Urinary bladder (tissue), 4 donors: ENCODE results near the gene TNRC6B. TPM values are rescaled to one million over a fixed set of nuclear protein-coding genes. Genes with fewer than 3 reads are reported as not detected.
"Not testable (repeated sequence)": the region's sequence is repeated elsewhere in the genome, so short reads cannot be mapped to it uniquely, and the experiment has no call there.

Experiments used
- DNase-seq: peaks from one replicate; pipeline ENCODE4 v3.0.0-alpha.2; 2015; ENCODE audit errors: extremely low spot score
- H3K27ac ChIP-seq: one replicate; pipeline ENCODE4 v1.5.1; 2013; ENCODE audit warnings: low read depth, mild to moderate bottlenecking, moderate library complexity
- H3K36me3 ChIP-seq: one replicate; pipeline ENCODE4 v1.6.1; 2013; ENCODE audit warnings: mild to moderate bottlenecking, moderate library complexity; ENCODE audit not compliant: insufficient read depth
- H3K4me1 ChIP-seq: one replicate; pipeline ENCODE4 v1.6.1; 2013; ENCODE audit warnings: mild to moderate bottlenecking, moderate library complexity; ENCODE audit not compliant: insufficient read depth
- H3K4me3 ChIP-seq: one replicate; pipeline ENCODE4 v1.5.1; 2013; ENCODE audit warnings: low read depth, low read length
- WGBS: extraction: QIAGEN DNeasy Blood & Tissue Kit; methylation state at CpG from one replicate; pipeline ENCODE4 v1.1.7; 2013; 5-methylcytosine and 5-hydroxymethylcytosine counted together
- polyA plus RNA-seq: library from polyadenylated mRNA; stranded (reverse); fragments of 200-250 nt; gene quantifications from one replicate; pipeline ENCODE4 v1.2.3, GENCODE V29; 2013
- total RNA-seq: library from RNA; depleted of rRNA; stranded (reverse); fragments of >200 nt; gene quantifications from one replicate; pipeline ENCODE4 v1.2.3, GENCODE V29; 2014
- donor health status: healthy with polysubstance abuse.
- donor health status: healthy.

TNRC6B gene
- total and polyA plus RNA-seq, 2 donors, result 4.7 to 60.4 TPM

GRCh38 chr22:40212121-40212520 lies 34.4 kb downstream of the TNRC6B start:
- Histone ChIP-seq H3K27ac (no peak overlapping the region), H3K36me3 (no peaks in the 10 kb centered on the region), H3K4me1 (no peaks in the 10 kb centered on the region), H3K4me3 (no peak overlapping the region)
- WGBS, result 25% methylated on average over 2 of the region's 2 CpGs
- no peak for DNase-seq

DNA sequence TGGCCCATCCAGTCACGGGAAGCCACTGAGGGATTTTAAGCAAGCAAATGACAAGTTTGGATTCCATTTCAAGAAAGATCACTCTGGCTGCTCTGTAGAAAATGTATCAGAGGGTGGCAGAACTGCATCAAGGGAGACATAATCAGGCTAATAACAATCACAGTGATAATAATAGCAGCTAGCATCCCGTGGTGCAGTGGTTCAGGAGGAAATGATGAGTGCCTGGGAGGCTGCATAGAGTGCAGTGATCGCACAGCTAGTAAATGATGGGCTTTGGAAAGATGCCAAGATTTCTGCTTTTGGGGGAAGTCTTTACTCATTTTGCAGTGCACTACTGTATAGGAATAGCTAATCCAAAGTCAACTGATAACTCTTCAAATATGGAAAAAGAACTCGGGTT lies 35.8 kb downstream of the TNRC6B start:
- 26% methylated on average over 4 of the region's 4 CpGs for WGBS
- no peak for DNase-seq
- Histone ChIP-seq H3K36me3 (no peaks in the 10 kb centered on the region), H3K4me1 (no peaks in the 10 kb centered on the region), H3K27ac (no peak overlapping the region), H3K4me3 (no peak overlapping the region)

DNA sequence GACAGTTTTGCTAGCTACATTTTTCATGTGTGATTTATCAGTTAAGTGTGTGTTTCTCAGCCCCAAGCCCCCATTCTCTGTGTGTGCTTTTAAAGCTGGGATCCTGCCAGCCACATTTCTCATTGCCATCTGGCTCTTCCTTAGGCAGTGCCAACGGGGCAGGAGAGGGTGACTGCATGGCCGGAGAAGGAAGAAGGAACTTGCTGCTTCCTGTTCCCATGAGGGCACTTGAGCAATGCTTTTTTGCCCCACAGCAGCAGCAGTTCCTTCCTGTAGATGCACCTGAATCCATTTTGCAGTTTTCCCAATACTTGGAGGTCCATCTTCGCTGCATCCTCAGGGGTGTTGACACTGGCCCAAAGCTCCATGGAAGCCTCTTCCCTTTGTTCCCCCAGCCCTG lies 37.5 kb downstream of the TNRC6B start:
- 86% methylated on average over 3 of the region's 3 CpGs for WGBS
- H3K36me3 ChIP-seq, result no peaks in the 10 kb centered on the region
- no peak for DNase-seq
- no peak overlapping the region for H3K4me3 ChIP-seq
- no peak overlapping the region for H3K27ac ChIP-seq
- H3K4me1 ChIP-seq, result no peaks in the 10 kb centered on the region

GRCh38 chr22:40216041-40216756 lies 38.5 kb downstream of the TNRC6B start:
- WGBS, result 91% methylated on average over 11 of the region's 11 CpGs
- no peak overlapping the region for H3K27ac ChIP-seq

DNA sequence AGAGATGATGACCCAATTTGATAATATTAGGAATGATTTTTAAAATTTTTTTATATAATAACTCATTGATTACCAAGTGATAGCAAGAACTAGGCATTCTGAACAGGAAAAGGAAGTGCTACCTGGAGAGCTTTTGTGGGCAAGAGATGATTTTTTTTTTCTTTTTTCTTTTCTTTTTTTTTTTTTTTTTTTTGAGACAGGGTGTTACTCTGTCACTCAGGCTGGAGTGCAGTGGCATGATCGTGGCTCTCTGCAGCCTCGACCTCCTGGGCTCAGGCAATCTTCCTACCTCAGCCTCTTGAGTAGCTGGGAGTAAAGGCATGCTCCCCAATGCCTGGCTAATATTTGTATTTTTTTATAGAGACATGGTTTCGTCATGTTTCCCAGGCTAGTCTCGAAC lies 40.4 kb downstream of the TNRC6B start:
- 81% methylated on average over 4 of the region's 4 CpGs for WGBS
- Histone ChIP-seq H3K4me1 (no peaks in the 10 kb centered on the region), H3K4me3 (no peak overlapping the region), H3K27ac (no peak overlapping the region), H3K36me3 (no peaks in the 10 kb centered on the region)
- no peak for DNase-seq

More at GRCh38 chr22:40216041-40216756, 38.5 kb downstream of the TNRC6B start:
- Histone ChIP-seq H3K4me1 (no peaks in the 10 kb centered on the region), H3K36me3 (no peaks in the 10 kb centered on the region), H3K4me3 (no peak overlapping the region)
- no peak for DNase-seq

DNA sequence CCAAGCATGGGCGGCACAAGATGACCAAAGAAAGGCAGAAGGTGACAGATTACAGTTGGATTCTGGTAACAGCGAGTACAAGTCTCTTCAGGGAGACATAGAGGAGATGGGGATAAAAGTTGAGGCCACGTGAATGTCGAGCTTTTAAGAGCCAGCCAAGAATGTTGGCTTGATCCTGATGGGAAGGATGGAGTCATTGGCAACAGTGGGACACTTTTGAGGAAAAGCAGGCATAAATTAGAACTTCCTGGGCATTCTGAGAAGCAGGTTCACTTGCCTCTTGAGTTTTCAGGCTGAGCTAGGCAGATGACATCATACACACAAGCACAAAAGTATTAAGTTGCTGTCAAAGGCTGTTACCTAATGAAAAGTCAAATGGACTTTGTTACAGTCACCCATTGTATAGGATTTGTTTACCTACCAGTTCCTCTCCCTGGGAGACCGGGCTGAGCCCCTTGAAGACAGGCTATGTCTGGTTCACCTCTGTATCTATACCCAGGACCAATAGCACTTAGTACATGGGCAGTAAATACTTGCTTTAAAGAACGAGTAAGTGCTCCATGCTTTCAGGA lies 41.1 kb downstream of the TNRC6B start:
- 56% methylated on average over 6 of the region's 6 CpGs for WGBS
- Histone ChIP-seq H3K27ac (no peak overlapping the region), H3K4me1 (no peaks in the 10 kb centered on the region)

DNA sequence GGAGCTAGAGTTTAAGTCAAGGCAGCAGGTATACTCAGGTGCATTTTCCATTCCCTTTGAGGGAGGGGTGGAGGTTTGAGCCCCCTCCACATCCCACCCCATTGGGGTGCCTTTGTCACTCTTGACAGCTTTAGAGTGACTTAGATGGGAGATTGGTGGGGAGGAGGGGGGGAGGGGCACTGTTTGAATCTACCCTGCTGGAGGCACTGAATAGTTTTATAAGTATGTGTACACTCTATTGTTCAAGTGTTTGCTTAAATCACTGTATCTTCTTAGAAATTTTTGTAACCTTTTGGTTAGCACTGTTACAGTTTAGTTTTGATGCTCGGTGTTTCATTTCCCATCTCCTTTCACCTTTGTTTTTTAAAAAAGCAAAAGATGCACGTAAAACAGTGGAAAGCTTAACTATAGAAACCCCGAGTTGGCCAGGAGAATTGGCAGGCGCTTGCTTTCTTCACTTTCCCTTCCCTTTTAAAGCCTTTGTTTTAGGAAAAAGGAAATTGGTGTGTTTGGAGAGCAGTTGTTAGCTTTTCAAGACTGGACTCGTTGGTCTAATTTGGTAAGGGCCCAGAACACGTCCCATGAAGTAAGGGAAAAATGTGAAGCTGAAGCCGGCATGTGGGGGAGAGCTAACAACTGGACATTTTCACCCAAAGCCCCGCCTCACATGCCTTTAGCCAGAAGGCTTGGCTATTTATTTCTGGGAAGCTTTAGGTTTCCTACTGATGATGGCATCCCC lies 42.8 kb downstream of the TNRC6B start:
- no peak for DNase-seq
- WGBS, result 17% methylated on average over 8 of the region's 8 CpGs
- Histone ChIP-seq H3K4me1 (no peaks in the 10 kb centered on the region), H3K4me3 (no peak overlapping the region), H3K27ac (no peak overlapping the region), H3K36me3 (no peaks in the 10 kb centered on the region)

More for the DNA sequence above, 41.1 kb downstream of the TNRC6B start:
- DNase-seq, result no peak
- H3K36me3 ChIP-seq, result no peaks in the 10 kb centered on the region
- H3K4me3 ChIP-seq, result no peak overlapping the region

GRCh38 chr22:40221055-40221414 lies 43.3 kb downstream of the TNRC6B start:
- no peak for DNase-seq
- Histone ChIP-seq H3K4me3 (no peak overlapping the region), H3K4me1 (no peaks in the 10 kb centered on the region), H3K36me3 (no peaks in the 10 kb centered on the region), H3K27ac (no peak overlapping the region)
- WGBS, result 59% methylated on average over 5 of the region's 5 CpGs

DNA sequence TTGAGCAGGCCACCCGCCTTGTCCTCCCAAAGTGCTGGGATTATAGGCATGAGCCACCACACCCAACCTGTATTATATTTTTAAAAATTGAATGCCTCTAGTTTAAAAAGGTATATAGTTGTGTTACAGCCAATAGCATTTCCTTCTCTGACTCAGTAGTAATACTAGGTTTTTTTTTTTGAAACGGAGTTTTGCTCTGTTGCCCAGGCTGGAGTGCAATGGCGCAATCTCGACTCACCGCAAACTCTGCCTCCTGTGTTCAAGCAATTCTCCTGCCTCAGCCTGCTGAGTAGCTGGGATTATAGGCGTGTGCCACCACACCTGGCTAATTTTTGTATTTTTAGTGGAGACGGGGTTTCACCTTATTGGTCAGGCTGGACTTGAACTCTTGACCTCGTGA lies 45.3 kb downstream of the TNRC6B start:
- not testable (repeated sequence) for H3K36me3 ChIP-seq, H3K4me3 ChIP-seq, H3K27ac ChIP-seq, DNase-seq, H3K4me1 ChIP-seq
- WGBS, result 92% methylated on average over 8 of the region's 8 CpGs

GRCh38 chr22:40224702-40225101 lies 47.0 kb downstream of the TNRC6B start:
- no peaks in the 10 kb centered on the region for H3K36me3 ChIP-seq
- 83% methylated on average over 6 of the region's 6 CpGs for WGBS
- H3K27ac ChIP-seq, result no peak overlapping the region
- no peak for DNase-seq
- H3K4me1 ChIP-seq, result no peaks in the 10 kb centered on the region
- H3K4me3 ChIP-seq, result no peak overlapping the region

DNA sequence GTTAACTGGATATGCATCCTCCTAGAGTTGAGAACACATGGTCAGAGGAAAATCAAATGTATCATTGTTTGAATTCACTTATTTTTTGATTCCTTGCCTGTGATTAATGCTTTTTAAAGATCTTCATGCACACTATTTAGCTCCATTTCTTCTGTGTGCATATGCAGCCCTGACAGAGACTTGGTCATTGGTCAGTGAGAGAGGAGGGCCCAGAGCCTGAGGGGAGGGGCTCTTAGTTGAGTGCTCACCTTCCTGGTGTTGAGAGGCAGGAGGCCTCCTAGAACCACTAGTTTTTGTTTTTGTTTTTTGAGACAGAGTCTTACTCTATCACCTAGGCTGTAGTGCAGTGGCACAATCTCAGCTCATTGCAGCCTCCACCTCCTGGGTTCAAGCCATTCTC lies 48.9 kb downstream of the TNRC6B start:
- no peaks in the 10 kb centered on the region for H3K36me3 ChIP-seq
- no peak overlapping the region for H3K4me3 ChIP-seq
- no peak for DNase-seq
- no peak overlapping the region for H3K27ac ChIP-seq
- H3K4me1 ChIP-seq, result no peaks in the 10 kb centered on the region

DNA sequence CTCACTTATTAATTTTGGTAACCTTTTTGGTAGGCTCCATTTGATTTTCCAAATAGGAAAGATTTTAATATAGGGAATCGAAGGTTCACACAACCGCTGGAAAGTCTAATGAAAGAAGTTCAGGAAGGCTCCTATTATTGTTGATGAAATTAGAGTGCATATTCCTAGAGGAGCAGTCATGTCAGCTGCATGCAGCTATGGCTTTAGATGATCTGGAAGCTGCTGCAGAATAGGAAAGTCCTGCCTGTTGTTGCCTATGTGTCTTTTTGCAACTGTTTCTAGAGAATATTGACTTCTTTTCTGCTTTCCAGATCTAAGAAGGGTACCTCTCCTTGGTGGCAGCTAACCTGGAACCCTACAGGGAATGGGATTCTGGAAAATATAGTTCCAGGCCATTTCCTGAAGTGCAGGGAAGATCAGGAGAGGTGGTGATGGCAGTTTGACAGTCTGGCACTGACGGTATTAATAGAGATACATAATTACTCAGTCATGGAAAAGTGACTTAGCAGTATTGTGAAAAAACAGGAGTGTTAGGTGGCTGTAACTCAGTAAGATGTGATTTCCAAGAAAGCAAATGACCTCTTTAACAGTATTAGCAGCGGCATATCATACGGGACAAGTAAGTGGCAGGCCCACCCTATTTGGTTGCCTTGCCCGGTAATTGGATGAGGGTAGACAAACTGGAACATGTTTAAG lies 54.0 kb downstream of the TNRC6B start:
- no peak overlapping the region for H3K4me3 ChIP-seq
- no peaks in the 10 kb centered on the region for H3K36me3 ChIP-seq
- no peak for DNase-seq
- H3K27ac ChIP-seq, result no peak overlapping the region
- H3K4me1 ChIP-seq, result no peaks in the 10 kb centered on the region
- WGBS, result 96% methylated on average over 6 of the region's 6 CpGs

DNA sequence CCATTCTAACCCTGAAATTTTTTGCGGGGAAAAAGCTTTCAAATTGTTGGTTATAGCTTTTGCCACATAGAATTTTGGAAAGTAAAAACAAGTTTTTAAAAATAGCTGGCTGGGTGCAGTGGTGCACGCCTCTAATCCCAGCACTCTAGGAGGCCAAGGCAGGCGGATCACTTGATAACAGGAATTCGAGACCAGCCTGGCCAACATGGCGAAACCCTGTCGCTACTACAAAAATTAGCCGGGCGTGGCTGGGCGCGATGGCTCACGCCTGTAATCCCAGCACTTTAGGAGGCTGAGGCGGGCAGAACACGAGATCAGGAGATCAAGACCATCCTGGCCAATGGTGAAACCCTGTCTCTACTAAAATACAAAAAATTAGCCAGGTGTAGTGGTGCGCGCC lies 54.9 kb downstream of the TNRC6B start:
- Histone ChIP-seq H3K4me1 (no peaks in the 10 kb centered on the region), H3K27ac (no peak overlapping the region), H3K36me3 (no peaks in the 10 kb centered on the region), H3K4me3 (no peak overlapping the region)
- DNase-seq, result no peak
- WGBS, result 96% methylated on average over 15 of the region's 15 CpGs

GRCh38 chr22:40233886-40234285 lies 56.2 kb downstream of the TNRC6B start:
- H3K36me3 ChIP-seq, result no peaks in the 10 kb centered on the region
- no peak overlapping the region for H3K4me3 ChIP-seq
- H3K4me1 ChIP-seq, result peaks cover 5% of the 10 kb centered on the region
- H3K27ac ChIP-seq, result no peak overlapping the region
- 96% methylated on average over 8 of the region's 8 CpGs for WGBS
- DNase-seq, result no peak
